Right cardiac atrium (tissue), 5 donors: ENCODE measurements around the gene BRAP. TPM values are rescaled to one million over a fixed set of nuclear protein-coding genes. Genes with fewer than 3 reads are reported as not detected.
A peak's percentile ranks its signal among the peaks of the same experiment; 100 is the strongest.
"Not testable (repeated sequence)": the region's sequence is repeated elsewhere in the genome, so short reads cannot be mapped to it uniquely, and the experiment has no call there.

Experiments used
- ATAC-seq, 2 donors: fragments of 200-7000 bp; cut with Tn5 transposase; one replicate each; pipeline versions ENCODE4 v1.8.0 to v1.9.1; 2020; ENCODE audit warnings: moderate library complexity in 2 of 2, mild to moderate bottlenecking in 1 of 2
- DNase-seq, 3 donors: peaks; one replicate each; pipeline ENCODE4 v3.0.0-alpha.2; 2020
- H3K27ac ChIP-seq: one replicate; pipeline ENCODE4 v1.5.1; 2013; ENCODE audit warnings: mild to moderate bottlenecking, low read length, control low read depth, moderate library complexity
- H3K27me3 ChIP-seq: one replicate; pipeline ENCODE4 v1.6.1; 2013; ENCODE audit not compliant: control insufficient read depth, insufficient read depth
- H3K4me1 ChIP-seq: one replicate; pipeline ENCODE4 v1.6.1; 2013; ENCODE audit warnings: low read length; ENCODE audit not compliant: control insufficient read depth, insufficient read depth
- H3K4me3 ChIP-seq: one replicate; pipeline ENCODE4 v1.5.1; 2013; ENCODE audit warnings: low read length, control low read depth
- H3K9me3 ChIP-seq: one replicate; pipeline ENCODE4 v1.6.1; 2013; ENCODE audit warnings: low read length; ENCODE audit not compliant: control insufficient read depth
- WGBS: extraction: QIAGEN DNeasy Blood & Tissue Kit; methylation state at CpG from one replicate; pipeline ENCODE4 v1.1.7; 2013; 5-methylcytosine and 5-hydroxymethylcytosine counted together
- intact Hi-C, 4 donors: fragments of 100-400 bp; cut with DNase I; formaldehyde crosslinking; loops; one replicate each; pipeline versions ENCODE4 v1.11.0 to v1.14.0; 2022 to 2023
- long read RNA-seq, 4 donors: library from polyadenylated mRNA; unstranded; transcript quantifications; one replicate each; pipeline ENCODE4 v2.0.0, GENCODE V29; 2020 to 2021
- polyA plus RNA-seq: library from polyadenylated mRNA; stranded (reverse); fragments of 200-250 nt; gene quantifications from one replicate; pipeline ENCODE4 v1.2.3, GENCODE V29; 2013
- total RNA-seq, 4 donors: library from RNA; stranded (reverse); fragmentation: NEBNext Ultra II Directional; extraction: Animal tissue kit (Norgen Biotek cat#: 25700); gene quantifications; one replicate each; pipeline ENCODE4 v1.2.1, GENCODE V29; 2021
- donor health status: healthy with polysubstance abuse.
- donor health status: DM: no; HTN: yes; CAD: no.
- donor health status: DM: no; HTN: no; CAD: no.
- donor health status: DM: no; HTN: yes; CAD: no; lungs with severe emphysema.
- donor health status: DM: yes; HTN: yes; CAD: no.

BRAP gene, protein sequence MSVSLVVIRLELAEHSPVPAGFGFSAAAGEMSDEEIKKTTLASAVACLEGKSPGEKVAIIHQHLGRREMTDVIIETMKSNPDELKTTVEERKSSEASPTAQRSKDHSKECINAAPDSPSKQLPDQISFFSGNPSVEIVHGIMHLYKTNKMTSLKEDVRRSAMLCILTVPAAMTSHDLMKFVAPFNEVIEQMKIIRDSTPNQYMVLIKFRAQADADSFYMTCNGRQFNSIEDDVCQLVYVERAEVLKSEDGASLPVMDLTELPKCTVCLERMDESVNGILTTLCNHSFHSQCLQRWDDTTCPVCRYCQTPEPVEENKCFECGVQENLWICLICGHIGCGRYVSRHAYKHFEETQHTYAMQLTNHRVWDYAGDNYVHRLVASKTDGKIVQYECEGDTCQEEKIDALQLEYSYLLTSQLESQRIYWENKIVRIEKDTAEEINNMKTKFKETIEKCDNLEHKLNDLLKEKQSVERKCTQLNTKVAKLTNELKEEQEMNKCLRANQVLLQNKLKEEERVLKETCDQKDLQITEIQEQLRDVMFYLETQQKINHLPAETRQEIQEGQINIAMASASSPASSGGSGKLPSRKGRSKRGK
- total RNA-seq (10 to 100 TPM; 12.3 to 14.7 (median 13.0) TPM), polyA plus RNA-seq (5.8 TPM)
- long read RNA-seq, donor 1, full-length matches to known transcripts = 43 of 56 reads
- long read RNA-seq, donor 1, partial matches to known transcripts = 5 of 56 reads
- long read RNA-seq, donor 1, other reads (novel, unspliced or antisense) = 8 of 56 reads
- long read RNA-seq, donor 2, full-length matches to known transcripts = 11 of 16 reads
- long read RNA-seq, donor 2, partial matches to known transcripts = 3 of 16 reads
- long read RNA-seq, donor 2, other reads (novel, unspliced or antisense) = 2 of 16 reads
- long read RNA-seq, donor 3, full-length matches to known transcripts = 105 of 130 reads
- long read RNA-seq, donor 3, partial matches to known transcripts = 6 of 130 reads
- long read RNA-seq, donor 3, other reads (novel, unspliced or antisense) = 19 of 130 reads
- long read RNA-seq, donor 4, full-length matches to known transcripts = 14 of 17 reads
- long read RNA-seq, donor 4, partial matches to known transcripts = 0 of 17 reads
- long read RNA-seq, donor 4, other reads (novel, unspliced or antisense) = 3 of 17 reads

DNA sequence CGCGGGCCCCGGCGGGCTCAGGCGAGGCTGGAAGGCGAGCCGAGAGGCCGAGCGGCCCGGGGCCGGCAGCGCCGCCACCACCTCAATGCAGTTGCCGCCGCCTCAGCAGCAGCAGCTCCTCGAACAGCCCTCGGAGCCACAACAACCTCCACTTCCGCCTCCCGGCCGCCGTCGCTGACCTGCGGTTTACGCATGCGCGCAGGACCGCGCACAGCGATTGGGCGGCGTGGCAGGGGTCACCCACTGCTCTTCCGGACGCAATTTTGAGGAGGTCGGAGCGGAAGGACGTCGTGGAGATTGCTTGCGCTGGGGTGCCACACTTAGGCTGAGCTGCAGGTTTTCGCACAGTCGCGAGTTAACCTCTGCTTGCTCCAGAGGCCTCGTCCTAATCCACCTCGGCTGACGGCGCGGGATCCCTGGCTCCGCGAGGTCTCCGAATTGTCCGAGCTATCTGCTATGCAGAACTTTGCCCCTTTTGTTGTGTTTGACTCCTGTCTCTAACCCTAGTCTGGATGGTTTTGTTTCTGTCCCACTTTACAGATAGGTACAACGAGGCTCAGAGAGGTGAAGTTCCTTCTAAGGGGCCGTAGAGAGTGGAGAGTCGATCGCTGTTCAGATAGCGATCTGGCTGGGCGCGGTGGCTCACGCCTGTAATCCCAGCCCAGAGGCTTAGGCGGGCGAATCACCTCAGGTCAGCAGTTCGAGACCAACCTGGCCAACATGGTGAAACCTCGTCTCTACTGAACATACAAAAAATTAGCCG lies at the start of gene BRAP, which contains the start of gene ACAD10:
BRAP (minus strand) TSS at position 146 of the 763 bp plus-strand sequence. CDS start 164 bp downstream, outside the sequence.
ACAD10 (plus strand) TSS at position 243 of the 763 bp plus-strand sequence. CDS start 6,657 bp downstream, outside the sequence.
- Histone ChIP-seq H3K27me3 (no peaks in the 10 kb centered on the region), H3K4me1 (no peaks in the 10 kb centered on the region), H3K27ac (peak within 1 kb of the TSS; percentile 97), H3K4me3 (peak within 1 kb of the TSS; percentile 96), H3K9me3 (no peaks in the 10 kb centered on the region)
- WGBS = under 1% methylated on average over 63 of the region's 63 CpGs
- peak; percentile 95 to 98 (median 98) for DNase-seq
- peak; percentile 97 to 98 for ATAC-seq
- intact Hi-C loops = no loop called here

DNA sequence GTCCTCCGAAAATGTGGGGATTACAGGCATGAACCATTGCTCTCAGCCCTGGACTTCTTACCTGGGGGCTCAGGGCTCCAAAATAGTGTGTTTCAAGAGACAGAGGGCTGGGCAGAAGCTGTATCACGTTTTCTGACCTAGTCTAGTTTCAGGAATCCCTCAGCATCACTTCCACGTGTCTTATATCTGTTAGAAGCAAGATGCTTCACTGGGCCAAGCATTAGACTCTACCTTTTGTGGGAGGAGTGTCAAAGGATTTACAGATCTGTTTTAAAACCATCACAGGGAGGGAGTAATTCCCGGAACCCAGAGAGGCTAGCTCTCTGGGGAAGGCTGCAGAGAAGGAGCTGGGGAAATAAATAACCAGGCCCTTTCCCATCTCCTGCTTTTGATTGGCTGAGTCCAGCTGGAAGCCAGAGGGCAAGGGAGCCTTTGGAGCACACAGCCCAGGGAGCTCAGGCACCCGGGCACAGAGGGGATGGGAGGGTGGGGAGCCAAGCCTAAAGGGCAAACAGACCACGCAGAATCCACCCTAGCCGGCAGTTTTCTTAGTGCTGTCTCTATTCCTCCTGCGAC lies 47.7 kb upstream of the BRAP start:
- DNase-seq = no peak
- no peaks in the 10 kb centered on the region for H3K4me1 ChIP-seq
- ATAC-seq = no peak
- H3K9me3 ChIP-seq = no peaks in the 10 kb centered on the region
- H3K27ac ChIP-seq = no peak overlapping the region
- no peaks in the 10 kb centered on the region for H3K27me3 ChIP-seq
- WGBS = 87% methylated on average over 8 of the region's 8 CpGs
- intact Hi-C loops = no loop called here
- no peak overlapping the region for H3K4me3 ChIP-seq

GRCh38 chr12:111732786-111733185 lies 47.0 kb upstream of the BRAP start:
- 89% methylated on average over 4 of the region's 4 CpGs for WGBS
- DNase-seq (no peak), ATAC-seq (no peak)
- no peak overlapping the region for H3K4me3 ChIP-seq
- no peaks in the 10 kb centered on the region for H3K9me3 ChIP-seq
- no peaks in the 10 kb centered on the region for H3K4me1 ChIP-seq
- intact Hi-C loops = no loop called here
- no peak overlapping the region for H3K27ac ChIP-seq
- no peaks in the 10 kb centered on the region for H3K27me3 ChIP-seq

- DNase-seq (no peak), ATAC-seq (no peak)
- Histone ChIP-seq H3K27ac (no peak overlapping the region), H3K9me3 (no peaks in the 10 kb centered on the region), H3K4me1 (no peaks in the 10 kb centered on the region), H3K4me3 (no peak overlapping the region), H3K27me3 (no peaks in the 10 kb centered on the region)
- intact Hi-C loops = no loop called here
- 80% methylated on average over 9 of the region's 9 CpGs for WGBS
Observed at GRCh38 chr12:111730420-111730819, 44.7 kb upstream of the BRAP start.

DNA sequence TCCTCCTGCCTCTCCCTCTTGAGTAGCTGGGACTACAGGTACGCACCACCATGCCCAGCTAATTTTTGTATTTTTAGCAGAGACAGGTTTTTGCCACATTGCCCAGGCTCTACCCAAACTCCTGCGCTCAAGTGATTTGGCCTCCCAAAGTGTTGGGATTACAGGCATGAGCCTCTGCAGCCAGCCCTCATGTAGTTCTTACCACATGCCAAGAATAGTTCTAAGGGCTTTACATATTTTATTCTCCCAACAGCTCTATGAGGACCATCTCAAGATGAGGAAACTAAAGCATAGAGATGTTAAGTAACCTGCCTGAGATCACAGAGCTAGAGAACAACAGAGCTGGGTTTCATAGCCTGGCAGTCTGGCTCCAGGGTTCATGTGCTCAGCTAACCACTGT lies 43.0 kb upstream of the BRAP start:
- WGBS = 99% methylated on average over 2 of the region's 2 CpGs
- Histone ChIP-seq H3K9me3 (no peaks in the 10 kb centered on the region), H3K27ac (no peak overlapping the region), H3K4me3 (no peak overlapping the region), H3K4me1 (no peaks in the 10 kb centered on the region), H3K27me3 (no peaks in the 10 kb centered on the region)
- ATAC-seq (no peak), DNase-seq (no peak)
- intact Hi-C loops = no loop called here

DNA sequence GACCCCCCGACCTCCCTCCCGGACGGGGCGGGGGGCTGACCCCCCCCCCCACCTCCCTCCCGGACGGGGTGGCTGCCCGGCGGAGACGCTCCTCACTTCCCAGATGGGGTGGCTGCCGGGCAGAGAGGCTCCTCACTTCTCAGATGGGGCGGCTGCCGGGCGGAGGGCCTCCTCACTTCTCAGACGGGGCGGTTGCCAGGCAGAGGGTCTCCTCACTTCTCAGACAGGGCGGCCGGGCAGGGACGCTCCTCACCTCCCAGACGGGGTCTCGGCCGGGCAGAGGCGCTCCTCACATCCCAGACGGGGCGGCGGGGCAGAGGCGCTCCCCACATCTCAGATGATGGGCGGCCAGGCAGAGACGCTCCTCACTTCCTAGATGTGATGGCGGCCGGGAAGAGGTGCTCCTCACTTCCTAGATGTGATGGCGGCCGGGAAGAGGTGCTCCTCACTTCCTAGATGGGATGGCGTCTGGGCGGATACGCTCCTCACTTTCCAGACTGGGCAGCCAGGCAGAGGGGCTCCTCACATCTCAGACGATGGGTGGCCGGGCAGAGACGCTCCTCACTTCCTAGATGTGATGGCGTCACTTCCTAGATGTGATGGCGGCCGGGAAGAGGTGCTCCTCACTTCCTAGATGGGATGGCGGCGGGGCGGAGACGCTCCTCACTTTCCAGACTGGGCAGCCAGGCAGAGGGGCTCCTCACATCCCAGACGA lies 38.0 kb upstream of the BRAP start:
- H3K4me1 ChIP-seq, H3K4me3 ChIP-seq, H3K27me3 ChIP-seq, H3K9me3 ChIP-seq, H3K27ac ChIP-seq, intact Hi-C loops, ATAC-seq, DNase-seq: not testable (repeated sequence)
- 96% methylated on average over 45 of the region's 46 CpGs for WGBS

GRCh38 chr12:111720457-111720856 lies 34.7 kb upstream of the BRAP start:
- Histone ChIP-seq H3K4me3 (no peak overlapping the region), H3K27me3 (no peaks in the 10 kb centered on the region), H3K4me1 (no peaks in the 10 kb centered on the region), H3K9me3 (no peaks in the 10 kb centered on the region), H3K27ac (no peak overlapping the region)
- no peak for ATAC-seq
- no peak for DNase-seq
- WGBS = 89% methylated on average over 6 of the region's 6 CpGs
- intact Hi-C loops = no loop called here

DNA sequence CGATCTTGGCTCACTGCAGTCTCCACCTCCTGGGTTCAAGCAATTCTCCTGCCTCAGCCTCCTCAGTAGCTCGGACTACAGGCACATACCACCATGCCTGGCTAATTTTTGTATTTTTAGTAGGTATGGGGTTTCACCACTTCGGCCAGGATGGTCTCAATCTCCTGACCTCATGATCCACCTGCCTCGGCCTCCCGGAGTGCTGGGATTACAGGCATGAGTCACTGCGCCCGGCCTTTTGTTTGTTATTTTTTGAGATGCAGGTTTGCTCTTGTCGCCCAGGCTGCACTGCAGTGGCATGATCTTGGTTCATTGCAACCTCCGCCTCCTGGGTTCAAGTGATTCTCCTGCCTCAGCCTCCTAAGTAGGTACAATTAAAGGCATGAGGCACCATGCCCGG lies 33.6 kb upstream of the BRAP start:
- H3K4me3 ChIP-seq, DNase-seq, H3K27ac ChIP-seq, H3K9me3 ChIP-seq, intact Hi-C loops, ATAC-seq, H3K27me3 ChIP-seq, H3K4me1 ChIP-seq: not testable (repeated sequence)
- 97% methylated on average over 10 of the region's 10 CpGs for WGBS

DNA sequence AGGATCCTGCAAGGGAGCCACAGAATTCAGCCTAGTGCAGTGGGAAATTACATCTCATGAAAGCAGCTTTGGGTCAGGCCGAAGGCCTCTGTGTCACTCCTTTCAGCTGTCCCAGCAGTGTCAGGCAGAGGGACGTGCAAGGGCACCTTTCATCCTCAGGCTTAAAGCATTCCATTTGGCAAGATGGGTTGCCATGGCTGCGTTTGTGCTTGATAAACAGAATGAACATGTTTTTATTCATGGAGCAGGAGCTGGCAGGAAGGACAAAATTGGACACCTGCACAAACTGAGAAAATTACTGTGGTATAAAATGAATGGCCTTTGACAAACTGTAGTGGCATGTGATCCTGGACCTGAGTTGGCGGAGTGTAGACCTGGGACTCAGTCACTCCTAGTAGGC lies 29.5 kb upstream of the BRAP start:
- DNase-seq (peak; percentile 48 to 78 (median 73)), ATAC-seq (peak; percentile 90 to 93)
- Histone ChIP-seq H3K4me1 (no peaks in the 10 kb centered on the region), H3K9me3 (no peaks in the 10 kb centered on the region), H3K4me3 (no peak overlapping the region), H3K27ac (peak overlapping the region; percentile 88), H3K27me3 (no peaks in the 10 kb centered on the region)
- 64% methylated on average over 4 of the region's 4 CpGs for WGBS
- intact Hi-C loops = no loop called here
